IMR-90 (cell line): ENCODE measurements around the gene RAET1G.

Experiments
- CTCF ChIP-seq: conservative IDR thresholded peaks from 2 replicates; pipeline ENCODE4 v1.5.1; 2012; ENCODE audit warnings: mild to moderate bottlenecking, low read depth, low read length, improper control_type of control experiment
- MAZ ChIP-seq: IDR thresholded peaks from 2 replicates; pipeline ENCODE4 v1.6.1; 2012; ENCODE audit warnings: low read depth, mild to moderate bottlenecking, low read length, improper control_type of control experiment, moderate library complexity, borderline replicate concordance
- POLR2A ChIP-seq: IDR thresholded peaks from 2 replicates; pipeline ENCODE4 v1.6.1; 2012; ENCODE audit warnings: mild to moderate bottlenecking, low read depth, low read length
- RCOR1 ChIP-seq: IDR thresholded peaks from 2 replicates; pipeline ENCODE4 v1.6.1; 2012; ENCODE audit warnings: mild to moderate bottlenecking, low read length, improper control_type of control experiment; ENCODE audit not compliant: insufficient replicate concordance

GRCh38 chr6:149897015-149897697, 25.8 kb downstream of the RAET1G start:
- TF ChIP-seq CTCF (no peak), RCOR1 (no peak), POLR2A (no peak), MAZ (no peak)
